Measurements from ENCODE around the gene FCGR2B.
"Not testable (repeated sequence)": the region's sequence is repeated elsewhere in the genome, so short reads cannot be mapped to it uniquely, and the experiment has no call there.

The FCGR2B gene

GRCh38 chr1:161647507-161648360, 15.2 kb upstream of the FCGR2B start:
- DNase-seq = peak; percentile 58

- not testable (repeated sequence) for DNase-seq
These were observed 9.4 kb upstream of the FCGR2B start for GRCh38 chr1:161653541-161653940.

- DNase-seq = not testable (repeated sequence)
These were observed 9.0 kb upstream of the FCGR2B start for GRCh38 chr1:161653971-161654370.

GRCh38 chr1:161658524-161658923, 4.4 kb upstream of the FCGR2B start:
- not testable (repeated sequence) for DNase-seq

GRCh38 chr1:161661660-161662311, 1.2 kb upstream of the FCGR2B start:
- not testable (repeated sequence) for DNase-seq

GRCh38 chr1:161663569-161663968, 626 bp downstream of the FCGR2B start:
- not testable (repeated sequence) for DNase-seq

- DNase-seq = not testable (repeated sequence)
These were observed 1.7 kb downstream of the FCGR2B start for GRCh38 chr1:161664689-161665088.

- DNase-seq = not testable (repeated sequence)
These were observed 8.4 kb downstream of the FCGR2B start for GRCh38 chr1:161671045-161672020.

- not testable (repeated sequence) for DNase-seq
These were observed 10.5 kb downstream of the FCGR2B start for GRCh38 chr1:161673437-161673836.

GRCh38 chr1:161674447-161674846, 11.5 kb downstream of the FCGR2B start:
- DNase-seq = not testable (repeated sequence)

GRCh38 chr1:161674908-161675307, 12.0 kb downstream of the FCGR2B start:
- not testable (repeated sequence) for DNase-seq

- no peak for DNase-seq
These were observed 13.5 kb downstream of the FCGR2B start for GRCh38 chr1:161676441-161676840.

- no peak for DNase-seq
These were observed 14.2 kb downstream of the FCGR2B start for GRCh38 chr1:161676958-161677689.

GRCh38 chr1:161678500-161678899, 15.6 kb downstream of the FCGR2B start:
- no peak for DNase-seq

GRCh38 chr1:161681879-161682278, 18.9 kb downstream of the FCGR2B start:
- no peak for DNase-seq

GRCh38 chr1:161688946-161689345, 26.0 kb downstream of the FCGR2B start:
- DNase-seq = no peak

- DNase-seq = no peak
These were observed 28.9 kb downstream of the FCGR2B start for GRCh38 chr1:161691846-161692245.

GRCh38 chr1:161693020-161693712, 30.2 kb downstream of the FCGR2B start:
- DNase-seq = not testable (repeated sequence)

- not testable (repeated sequence) for DNase-seq
These were observed 35.4 kb downstream of the FCGR2B start for GRCh38 chr1:161698302-161698701.

GRCh38 chr1:161702250-161702649, 39.3 kb downstream of the FCGR2B start:
- no peak for DNase-seq

GRCh38 chr1:161705537-161705936, 42.6 kb downstream of the FCGR2B start:
- DNase-seq = no peak

GRCh38 chr1:161706113-161706481, 43.2 kb downstream of the FCGR2B start:
- DNase-seq = peak; percentile 73

All from HCEC 1CT (cell line).